ENCODE measurements around the gene CHD9NB.
"Not testable (repeated sequence)": the region's sequence is repeated elsewhere in the genome, so short reads cannot be mapped to it uniquely, and the experiment has no call there.

- TF ChIP-seq POLR2A, CTCF, POLR2AphosphoS5, EP300 (IDR thresholded peaks at IDR 0.05): not testable (repeated sequence)
Observed at GRCh38 chr16:53051255-53051654, 1.4 kb downstream of the CHD9NB start.
